Activated CD4-positive, alpha-beta T cell treated with anti-CD3 and anti-CD28 coated beads, Interleukin-2, amount 50 U/mL, for 4 hours (primary cell): ENCODE measurements around the gene KRTAP6-3.

ENCODE experiments used
- DNase-seq, 2 experiments: peaks; one replicate each; pipeline ENCODE4 v3.0.0-alpha.2; 2020

The KRTAP6-3 gene, protein sequence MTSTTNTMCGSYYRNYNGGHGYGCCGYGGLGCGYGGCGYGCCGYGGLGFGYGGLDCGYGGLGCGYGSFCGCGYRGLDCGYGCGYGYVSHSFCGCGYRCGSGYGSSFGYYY

DNA sequence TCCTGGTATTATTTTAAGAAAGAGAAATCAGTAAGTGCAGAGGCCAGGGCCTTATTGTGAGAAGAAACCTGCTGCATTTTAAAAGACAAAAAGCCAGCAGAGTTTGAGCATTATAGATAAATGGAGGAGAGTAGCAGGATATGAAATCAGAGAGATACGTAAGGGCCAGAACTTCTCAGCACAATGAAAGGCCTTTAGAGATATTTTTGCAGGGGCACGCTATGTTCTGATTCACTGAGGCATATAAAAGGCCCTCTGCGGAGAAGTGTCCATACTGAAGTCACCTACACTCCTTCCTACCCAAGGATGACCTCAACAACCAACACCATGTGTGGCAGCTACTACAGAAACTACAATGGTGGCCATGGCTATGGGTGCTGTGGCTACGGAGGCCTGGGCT lies at the start of gene KRTAP6-3:
KRTAP6-3 (plus strand) TSS at position 301 of the 400 bp plus-strand sequence; CDS start at position 307, 6 bp downstream.
- no peak for DNase-seq

DNA sequence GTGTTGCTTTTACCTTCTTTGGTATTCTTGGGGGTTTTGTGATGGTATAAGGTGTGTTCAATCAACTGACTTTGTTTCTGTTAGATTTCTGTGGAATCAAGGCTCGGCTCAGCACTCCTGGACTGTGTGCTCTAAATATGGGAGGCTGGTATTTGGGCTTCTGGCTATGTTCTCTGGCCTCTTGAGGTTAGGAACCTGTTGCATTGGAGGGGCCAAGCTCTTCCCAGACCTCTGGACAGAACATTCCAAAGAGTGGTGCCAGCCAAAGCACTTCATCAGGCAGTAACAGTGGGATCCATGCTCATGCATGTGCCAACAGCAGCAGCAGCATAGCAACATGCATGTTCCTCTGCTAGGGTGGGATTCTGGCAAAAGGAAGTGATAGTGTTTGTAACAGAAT lies 39.5 kb upstream of the KRTAP6-3 start:
- DNase-seq = no peak

DNA sequence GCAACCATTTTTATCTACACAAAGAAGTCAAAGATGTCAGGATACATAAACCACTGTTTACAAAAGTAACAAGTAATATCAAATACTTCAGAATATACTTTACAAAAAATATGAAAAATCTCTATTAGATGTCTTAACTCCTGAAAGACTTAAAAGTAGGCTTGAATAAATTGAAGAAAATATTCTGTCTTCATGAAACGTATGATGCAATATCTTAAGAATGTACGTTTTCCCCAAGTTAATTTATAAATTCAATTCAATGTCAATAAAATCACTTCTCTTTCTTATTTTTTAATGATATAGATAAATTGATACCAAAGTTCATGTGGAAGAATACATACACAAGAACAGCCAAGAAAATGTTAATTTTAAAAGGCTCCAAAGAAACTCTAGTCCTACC lies 37.1 kb upstream of the KRTAP6-3 start:
- no peak for DNase-seq

DNA sequence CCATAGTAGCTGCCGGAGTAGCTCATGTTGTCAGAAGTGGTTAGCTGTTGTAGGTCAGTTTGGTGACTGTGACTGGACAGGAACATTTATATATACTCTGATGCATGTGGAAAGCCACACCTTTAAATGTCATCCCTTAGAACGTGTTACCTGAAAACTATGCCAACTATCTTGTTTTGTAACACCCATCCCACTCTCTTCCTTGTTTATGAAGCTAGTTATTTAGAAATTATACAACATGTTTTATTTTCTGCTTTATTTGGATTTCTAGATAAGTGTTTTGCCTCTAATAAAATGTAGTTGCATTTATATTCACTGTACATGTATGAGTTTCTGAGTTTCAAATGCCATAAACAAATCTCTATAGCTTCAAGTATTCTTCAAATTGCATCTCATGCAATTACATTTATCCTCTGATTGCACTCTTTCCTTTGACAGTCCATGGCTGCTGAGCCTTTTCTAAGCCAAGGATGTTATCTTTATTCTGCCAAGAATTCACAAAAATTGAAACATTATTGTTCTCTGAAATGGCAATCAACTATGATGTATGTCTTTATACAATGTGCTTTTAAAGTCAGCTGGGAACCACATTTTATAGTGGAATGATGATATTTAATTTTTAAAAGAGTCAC lies 30.9 kb upstream of the KRTAP6-3 start, which contains the start of gene KRTAP19-7:
KRTAP19-7 (minus strand) TSS at position 51 of the 632 bp plus-strand sequence; CDS start at position 26, 25 bp downstream.
- no peak for DNase-seq

DNA sequence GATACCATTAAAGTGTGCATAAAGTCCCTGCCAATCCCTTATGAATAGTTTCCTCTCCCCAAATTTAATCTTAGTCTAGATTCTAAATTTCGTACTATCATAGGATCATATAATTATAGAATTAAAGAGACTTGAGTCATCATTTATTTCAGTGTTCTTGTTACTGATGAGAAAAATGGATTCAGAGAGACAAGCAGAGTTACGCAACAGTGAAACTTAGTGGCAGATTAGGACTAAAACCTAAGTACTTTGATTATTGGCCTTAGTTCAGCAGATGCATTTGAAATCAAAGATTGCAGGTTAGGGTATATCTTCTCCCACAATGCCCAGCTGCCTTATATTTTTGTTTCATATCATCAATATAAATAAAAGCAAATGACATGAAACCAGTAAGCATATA lies 30.3 kb upstream of the KRTAP6-3 start:
- no peak for DNase-seq

DNA sequence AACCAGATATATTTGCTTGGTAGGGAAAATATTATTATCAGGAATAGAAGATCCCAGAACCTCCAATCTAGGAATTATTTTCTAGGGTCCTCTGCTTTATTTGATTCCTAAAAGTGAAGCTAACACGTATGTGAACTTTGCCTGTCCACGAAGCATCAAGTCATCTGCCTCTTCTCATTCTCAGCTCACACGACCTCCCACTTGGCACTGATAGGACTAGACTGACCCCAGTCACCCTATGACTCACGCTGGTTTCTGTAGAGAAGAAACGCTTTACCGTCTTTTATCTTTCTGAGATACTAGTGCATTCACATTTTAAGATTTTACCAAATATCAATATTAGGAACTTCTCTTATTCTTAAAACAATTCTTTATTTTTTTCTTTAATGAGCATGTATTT lies 29.2 kb upstream of the KRTAP6-3 start:
- no peak for DNase-seq

DNA sequence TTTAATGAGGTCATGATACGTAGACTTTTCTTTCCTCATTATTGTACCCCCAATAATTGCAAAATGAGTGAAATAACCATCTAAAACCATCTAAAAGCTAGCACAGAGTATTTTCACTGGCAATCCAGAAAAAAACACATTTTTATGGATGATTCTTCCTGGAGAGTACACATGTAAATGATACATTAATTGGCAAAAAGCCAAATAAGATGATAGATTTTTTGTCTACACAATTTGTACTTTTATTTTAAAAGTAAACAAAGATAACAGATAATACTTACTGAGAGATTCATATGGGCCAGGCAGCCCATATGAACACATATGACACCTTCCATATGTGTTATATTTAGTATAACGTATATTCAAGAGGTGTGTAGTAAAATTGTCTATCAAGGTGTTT lies 28.6 kb upstream of the KRTAP6-3 start:
- no peak for DNase-seq

DNA sequence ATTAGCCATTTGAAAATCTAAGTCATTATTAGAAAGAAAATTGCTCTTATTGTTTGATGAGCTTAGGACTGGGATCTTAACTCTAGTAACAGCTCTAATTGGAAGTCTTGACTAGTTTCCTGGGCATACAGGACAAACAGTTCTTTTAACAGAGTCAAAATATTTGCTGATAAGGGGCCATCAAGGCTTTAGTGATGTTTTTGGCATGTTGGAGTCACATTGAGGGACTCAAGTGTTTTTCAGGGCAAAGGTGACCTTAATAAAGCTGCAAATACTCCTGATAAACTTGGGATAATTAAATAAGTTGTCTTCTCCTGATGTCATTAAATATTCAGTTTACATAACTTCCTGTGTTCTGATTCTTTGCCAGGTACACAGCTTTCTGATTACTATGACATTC lies 24.6 kb upstream of the KRTAP6-3 start:
- no peak for DNase-seq

DNA sequence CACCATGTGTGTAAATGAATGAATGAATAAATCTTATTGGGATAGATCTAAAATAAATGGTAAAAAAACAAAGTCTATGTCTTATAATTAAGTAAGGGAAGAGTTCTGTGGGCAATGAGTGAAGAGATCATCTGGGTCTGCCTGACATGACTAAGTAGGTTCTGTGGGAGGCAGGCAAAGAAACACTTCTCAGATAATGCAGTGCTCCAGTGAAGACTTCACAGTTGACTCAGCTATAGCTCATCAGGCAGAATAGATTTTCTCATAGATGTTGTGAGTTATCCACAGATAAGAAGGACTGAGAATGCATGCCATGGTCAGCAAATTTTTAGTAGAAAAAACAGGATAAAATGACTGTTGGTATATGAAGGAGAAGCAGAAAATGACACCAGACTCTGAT lies 14.5 kb upstream of the KRTAP6-3 start:
- no peak for DNase-seq

DNA sequence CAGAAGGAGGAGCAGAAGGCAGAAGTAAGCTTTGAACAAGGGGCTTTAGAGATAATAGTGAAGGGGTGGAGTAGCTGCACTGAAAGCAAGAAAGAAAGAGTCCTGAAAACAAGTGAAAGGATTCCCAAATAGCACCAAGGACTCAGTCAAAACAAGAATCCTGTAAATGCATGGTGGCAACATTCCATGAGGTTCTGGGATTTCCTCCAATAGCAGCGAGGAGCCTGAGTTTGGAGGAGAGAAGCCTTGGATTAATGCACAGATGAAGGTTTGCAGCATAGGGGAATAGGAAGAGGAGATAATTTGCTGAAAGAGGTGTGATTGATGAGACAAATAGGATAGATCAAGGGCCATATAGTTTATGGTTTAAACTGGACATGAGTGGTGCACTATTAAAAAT lies 12.9 kb upstream of the KRTAP6-3 start:
- no peak for DNase-seq

DNA sequence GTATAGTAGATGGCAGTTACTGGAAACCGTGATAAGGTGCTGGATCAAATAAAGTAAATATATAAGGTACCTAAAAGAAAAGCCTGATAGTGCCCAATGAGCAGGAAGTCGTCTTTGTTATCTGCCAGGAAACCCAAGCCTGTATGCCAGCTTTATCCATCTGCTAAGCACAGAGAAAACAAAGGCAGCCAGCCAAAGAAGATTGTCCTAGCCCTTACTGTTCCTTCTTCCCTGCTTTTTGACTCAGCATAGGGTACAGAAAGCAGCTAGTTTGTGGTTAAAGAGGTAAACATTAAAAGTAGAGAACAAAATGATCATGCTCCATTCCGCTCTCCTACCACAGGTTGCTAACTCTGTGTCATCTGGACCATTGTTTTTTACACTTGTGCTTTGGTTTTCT lies 12.1 kb upstream of the KRTAP6-3 start:
- no peak for DNase-seq

DNA sequence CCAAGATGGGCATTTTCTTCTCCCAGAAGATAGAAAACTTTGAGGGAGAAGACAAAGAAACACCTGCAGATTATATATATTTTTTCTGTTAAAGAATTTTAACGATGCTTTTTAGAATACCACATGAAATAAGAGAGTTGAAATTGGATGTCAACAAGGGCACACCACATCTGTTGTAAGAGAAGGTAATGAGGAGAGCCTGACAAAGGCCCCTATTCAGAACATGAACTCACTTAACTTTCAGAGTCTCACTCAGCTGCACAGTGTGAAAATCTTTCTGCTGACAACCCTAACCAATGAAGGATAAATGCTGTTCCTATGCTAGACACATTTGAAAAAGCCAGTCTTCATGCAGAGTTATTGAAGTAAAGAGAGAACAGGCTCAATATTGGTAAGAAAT lies 9.4 kb upstream of the KRTAP6-3 start:
- DNase-seq = no peak

DNA sequence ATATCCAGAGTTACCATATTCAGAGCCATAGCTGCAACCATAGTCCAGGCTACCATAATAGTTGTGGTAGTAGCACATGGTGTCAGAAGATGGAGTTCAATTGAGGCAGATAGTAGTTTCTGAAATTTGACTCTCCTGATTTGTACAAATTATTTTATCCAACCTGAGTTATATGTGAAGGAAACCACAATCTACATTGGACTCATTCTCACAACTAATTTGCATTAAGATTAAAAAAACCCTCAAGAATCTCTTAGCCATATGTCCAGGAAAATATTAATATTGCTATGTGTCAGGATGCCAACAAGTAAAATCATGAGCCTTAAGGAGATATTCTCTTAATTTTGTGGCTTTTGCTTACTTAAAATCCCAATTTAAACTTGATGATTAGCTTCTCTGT lies 1.9 kb upstream of the KRTAP6-3 start, which contains the start of gene KRTAP22-2:
KRTAP22-2 (minus strand) TSS at position 101 of the 400 bp plus-strand sequence.
- DNase-seq = no peak

DNA sequence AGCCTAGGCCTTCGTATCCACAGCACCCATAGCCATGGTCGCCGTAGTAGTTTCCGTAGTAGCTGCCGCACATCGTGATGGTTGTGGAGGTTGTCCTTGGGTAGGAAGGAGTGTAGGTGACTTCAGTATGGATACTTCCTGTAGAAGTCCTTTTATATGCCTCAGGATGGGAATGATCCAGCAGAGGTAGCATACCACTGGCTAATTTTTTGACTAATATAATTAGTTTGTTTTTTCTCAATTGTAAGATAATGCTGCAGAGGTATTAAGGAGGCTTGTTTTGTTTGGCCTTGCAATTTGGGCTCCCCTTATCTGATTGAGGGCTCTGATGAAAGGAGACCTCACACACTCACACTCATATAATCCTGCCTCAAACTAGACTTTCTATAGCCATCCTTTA lies 6.6 kb downstream of the KRTAP6-3 start, which contains the start of gene KRTAP6-2:
KRTAP6-2 (minus strand) TSS at position 101 of the 400 bp plus-strand sequence; CDS start at position 73, 28 bp downstream.
- no peak for DNase-seq

DNA sequence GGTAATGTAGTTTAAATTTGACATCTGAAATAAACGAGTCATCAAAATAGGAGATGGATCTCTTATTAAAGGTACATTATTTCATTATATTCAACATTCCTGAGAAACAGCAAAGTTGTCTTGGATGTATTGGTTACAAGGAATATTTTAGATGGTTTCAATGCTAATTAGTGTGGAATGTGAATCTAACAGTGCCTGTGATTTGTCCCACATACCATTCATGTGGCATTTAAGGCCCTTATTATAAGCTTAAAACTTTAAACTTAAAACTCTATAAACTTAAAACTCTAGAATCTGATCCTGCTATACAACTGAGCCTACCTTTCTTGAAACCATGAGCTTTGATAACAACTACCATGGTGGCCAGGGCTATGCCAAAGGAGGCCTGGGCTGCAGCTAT lies 8.5 kb downstream of the KRTAP6-3 start, which contains the start of gene KRTAP22-1:
KRTAP22-1 (plus strand) TSS at position 301 of the 400 bp plus-strand sequence.
- DNase-seq = no peak

DNA sequence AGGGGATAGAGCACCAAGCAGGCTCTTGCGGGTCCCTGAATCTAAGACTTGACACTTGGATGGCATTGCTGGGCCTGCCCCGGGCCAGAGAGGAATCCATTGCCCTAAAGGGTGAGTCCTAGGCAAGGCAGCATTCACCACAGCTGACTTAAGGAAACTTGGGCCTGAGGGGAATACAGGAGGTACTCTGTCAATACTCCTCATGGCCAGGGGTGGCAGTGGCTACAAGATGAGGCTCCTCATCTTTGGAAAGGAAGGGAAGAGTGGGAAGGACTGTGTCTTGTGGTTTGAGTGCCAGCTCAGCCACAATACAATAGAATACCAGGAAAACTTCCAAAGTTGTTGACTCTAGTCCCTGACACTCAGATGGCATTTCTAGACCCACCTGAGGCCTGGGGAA lies 13.7 kb downstream of the KRTAP6-3 start:
- DNase-seq = no peak

DNA sequence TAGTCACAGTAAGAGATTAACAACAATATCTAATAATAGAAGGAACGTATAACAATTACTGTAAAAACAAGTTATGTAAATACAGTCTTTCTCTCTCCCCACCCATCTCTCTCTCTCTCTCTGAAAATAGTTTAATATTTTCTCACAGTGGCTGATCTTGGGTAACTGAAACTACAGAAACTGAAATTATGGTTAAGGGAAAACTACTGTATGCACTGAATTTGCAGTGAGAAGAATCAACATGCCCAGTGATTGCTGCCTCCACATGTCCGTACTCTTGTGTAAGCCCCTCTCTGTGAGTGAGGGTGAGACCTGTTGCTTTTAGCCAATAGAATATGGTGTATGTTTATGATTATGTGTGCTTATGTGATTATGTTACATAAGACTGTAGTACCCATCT lies 19.9 kb downstream of the KRTAP6-3 start:
- DNase-seq = no peak

DNA sequence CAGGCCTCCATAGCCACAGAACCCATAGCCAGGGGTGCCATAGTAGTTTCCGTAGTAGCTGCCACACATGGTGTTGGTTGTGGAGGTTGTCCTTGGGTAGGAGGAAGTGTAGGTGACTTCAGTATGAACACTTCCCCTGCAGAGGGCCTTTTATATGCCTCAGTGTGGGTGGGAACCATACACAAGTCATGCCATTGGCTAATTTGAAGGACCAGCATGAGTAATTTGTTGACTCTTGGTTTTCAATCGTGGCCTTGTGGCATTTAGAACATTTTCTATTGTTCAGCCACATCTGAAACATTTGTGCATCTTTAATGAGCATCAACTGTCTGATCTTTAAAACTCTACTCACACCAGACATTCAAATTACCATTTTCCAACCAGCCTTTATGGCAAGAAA lies 21.6 kb downstream of the KRTAP6-3 start, which contains the start of gene KRTAP6-1:
KRTAP6-1 (minus strand) TSS at position 95 of the 400 bp plus-strand sequence; CDS start at position 69, 26 bp downstream.
- DNase-seq = no peak

DNA sequence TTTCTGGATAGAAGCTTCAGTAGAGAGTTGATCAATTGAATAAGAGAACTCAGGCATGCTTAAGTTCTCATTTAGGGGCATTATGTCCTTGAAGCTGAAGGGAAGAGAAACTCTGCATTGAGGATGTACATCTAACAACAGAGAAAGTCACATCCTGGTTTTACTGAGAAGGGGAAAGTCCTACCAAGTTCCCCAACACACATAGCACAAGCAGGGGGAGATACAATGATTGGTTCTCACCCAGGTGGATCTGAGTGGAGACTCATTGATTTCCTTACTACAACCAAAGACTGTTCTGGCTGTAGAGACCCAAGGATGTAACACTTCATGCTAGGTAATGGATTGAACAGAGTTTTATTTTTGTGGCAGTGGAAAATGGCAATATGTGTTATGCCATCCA lies 23.0 kb downstream of the KRTAP6-3 start:
- no peak for DNase-seq

DNA sequence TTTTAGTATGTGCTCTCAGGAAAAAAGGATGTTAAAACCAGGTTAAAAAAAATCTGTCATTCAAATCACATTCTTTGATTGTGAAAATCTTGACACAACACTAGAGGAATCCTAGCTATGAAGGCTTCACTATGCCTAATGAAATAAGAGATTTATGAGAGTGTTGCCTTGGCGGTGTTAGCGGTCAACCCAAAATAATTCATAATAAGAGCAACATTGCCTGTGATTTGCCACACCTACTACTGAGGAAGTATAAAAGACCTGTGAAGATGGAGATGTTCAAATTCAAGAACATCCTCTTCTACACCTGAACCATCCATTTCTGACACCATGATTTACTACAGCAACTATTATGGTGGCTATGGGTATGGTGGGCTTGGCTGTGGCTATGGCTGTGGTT lies 23.9 kb downstream of the KRTAP6-3 start, which contains the start of gene KRTAP20-1:
KRTAP20-1 (plus strand) TSS at position 301 of the 400 bp plus-strand sequence; CDS start at position 331, 30 bp downstream.
- no peak for DNase-seq

DNA sequence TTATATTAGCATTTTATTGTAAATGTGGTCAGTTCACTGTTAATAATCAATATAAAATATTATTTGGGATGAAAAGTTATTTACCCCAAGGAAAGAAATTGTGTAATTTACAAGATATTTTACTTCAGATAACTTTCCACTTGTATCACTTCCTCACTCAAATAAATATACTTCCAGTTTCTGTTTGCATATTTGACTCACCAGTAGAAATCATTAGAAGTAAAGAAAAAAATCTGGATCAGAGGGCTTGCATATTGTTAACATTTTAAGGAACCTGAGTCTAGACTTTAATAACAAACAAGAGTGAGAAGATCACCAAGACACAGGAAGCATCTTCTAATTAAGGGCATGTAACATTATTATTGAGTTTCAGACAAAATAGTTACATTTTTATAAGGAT lies 27.8 kb downstream of the KRTAP6-3 start:
- no peak for DNase-seq

DNA sequence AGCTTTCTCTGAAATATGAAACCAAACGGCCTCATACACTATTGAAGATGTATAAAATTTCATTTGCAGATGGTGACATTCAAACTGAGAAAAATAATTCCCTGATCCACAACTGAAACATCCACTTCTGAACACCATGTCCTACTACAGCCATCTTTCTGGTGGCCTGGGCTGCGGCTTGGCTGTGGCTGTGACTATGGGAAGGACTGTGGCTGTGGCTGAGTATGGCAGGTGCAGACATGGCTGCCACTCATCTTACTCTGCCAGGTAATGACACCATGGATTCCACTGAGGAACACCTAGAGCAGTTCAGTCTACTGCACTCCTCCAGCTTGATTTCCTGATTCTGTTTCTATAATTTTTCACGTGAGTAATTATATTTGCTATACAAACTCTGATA lies 28.3 kb downstream of the KRTAP6-3 start, which contains the start of gene KRTAP20-4:
KRTAP20-4 (plus strand) TSS at position 106 of the 400 bp plus-strand sequence.
- DNase-seq = no peak

DNA sequence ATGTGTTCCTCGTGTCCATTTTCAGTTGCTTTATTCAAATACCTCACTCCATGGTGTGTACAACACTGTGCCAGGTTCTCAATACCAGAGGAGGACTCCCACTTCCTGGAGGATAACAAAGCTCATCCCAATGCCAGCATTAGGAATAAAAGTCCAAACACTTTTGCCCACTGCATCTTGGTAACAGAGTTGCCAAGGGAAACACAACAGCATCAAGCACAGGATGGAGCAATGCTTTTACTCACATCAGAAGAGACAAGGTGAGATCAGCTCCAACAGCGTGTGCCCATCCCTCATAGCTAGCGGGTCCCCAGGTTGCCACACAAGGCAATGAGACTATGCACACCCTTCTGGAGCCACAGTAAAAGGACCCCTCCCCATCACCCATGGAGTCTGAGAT lies 31.1 kb downstream of the KRTAP6-3 start:
- no peak for DNase-seq

DNA sequence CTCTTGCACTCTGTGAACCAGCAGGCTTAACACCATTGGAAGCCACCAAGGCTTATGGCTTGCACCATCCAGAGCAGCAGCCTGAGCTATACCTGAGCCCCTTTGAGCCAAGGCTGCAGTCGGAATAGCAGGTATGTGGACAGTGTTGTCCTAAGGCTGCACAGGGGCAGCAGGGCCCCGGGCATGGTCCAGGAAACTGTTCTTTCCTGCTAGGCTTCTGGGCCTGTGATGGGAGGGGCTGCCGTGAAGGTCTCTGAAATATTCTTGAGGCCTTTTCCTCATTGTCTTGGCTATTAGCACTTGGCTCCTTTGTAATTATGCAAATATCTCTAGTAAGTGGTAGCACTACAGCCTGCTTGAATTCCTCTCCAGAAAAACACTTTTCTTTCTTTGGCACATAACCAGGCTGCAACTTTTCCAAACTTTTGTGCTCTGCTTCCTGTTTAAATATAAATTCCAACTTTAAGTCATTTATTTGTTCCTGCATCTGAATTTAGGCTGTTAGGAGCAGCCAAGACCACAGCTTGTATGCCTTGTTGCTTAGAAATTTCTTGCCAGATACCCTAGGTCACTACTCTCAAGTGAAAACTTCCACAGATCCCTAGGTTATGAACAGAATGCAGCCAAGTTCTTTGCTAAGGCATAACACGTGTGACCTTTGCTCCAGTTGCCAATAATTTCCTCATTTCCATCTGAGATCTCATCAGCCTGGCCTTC lies 33.4 kb downstream of the KRTAP6-3 start:
- DNase-seq = no peak
